NCI-H510A treated with DMSO at 0.1 percent for 48 hours (cell line): ENCODE measurements around the gene ISG15.
A peak's percentile ranks its signal among the peaks of the same experiment; 100 is the strongest.

Experiments used
- DNase-seq: peaks from one replicate; lab custom pipeline; 2025; lab: John Stamatoyannopoulos, UW

Gene ISG15

GRCh38 chr1:1013105-1013921, at the start of gene ISG15:
TSS of gene ISG15 (plus strand) at chr1:1013497. CDS start at chr1:1013574, 77 bp downstream.
- peak; percentile 81 for DNase-seq

DNA sequence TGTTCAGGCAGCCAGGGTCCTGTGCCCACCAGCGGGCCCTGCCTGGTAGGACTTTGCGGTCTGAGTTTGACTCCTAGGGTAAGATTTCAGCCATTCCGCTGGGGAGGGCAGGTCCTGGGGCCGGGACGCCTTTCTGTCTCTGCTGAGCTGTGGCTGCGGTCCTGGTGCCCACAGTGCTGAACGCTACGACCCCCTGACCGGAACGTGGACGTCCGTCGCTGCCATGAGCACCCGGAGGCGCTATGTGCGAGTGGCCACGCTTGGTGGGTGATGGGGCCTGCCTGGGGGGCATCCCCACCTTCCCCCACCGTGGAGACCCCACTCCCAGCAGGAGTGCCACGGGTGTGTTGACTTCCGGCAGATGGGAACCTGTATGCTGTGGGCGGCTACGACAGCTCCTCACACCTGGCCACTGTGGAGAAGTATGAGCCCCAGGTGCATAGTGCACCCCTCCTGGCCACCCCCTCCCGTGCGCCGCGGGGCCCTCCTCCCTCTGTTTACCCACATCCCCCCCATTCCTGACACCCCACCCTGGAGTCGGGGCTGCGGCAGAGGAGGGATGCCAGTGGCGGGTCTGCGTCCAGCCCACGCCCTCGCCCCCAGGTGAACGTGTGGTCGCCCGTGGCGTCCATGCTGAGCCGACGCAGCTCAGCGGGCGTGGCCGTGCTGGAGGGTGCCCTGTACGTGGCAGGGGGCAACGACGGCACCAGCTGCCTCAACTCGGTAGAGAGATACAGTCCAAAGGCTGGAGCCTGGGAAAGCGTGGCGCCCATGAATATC, 49.4 kb upstream of the ISG15 start:
- no peak for DNase-seq

DNA sequence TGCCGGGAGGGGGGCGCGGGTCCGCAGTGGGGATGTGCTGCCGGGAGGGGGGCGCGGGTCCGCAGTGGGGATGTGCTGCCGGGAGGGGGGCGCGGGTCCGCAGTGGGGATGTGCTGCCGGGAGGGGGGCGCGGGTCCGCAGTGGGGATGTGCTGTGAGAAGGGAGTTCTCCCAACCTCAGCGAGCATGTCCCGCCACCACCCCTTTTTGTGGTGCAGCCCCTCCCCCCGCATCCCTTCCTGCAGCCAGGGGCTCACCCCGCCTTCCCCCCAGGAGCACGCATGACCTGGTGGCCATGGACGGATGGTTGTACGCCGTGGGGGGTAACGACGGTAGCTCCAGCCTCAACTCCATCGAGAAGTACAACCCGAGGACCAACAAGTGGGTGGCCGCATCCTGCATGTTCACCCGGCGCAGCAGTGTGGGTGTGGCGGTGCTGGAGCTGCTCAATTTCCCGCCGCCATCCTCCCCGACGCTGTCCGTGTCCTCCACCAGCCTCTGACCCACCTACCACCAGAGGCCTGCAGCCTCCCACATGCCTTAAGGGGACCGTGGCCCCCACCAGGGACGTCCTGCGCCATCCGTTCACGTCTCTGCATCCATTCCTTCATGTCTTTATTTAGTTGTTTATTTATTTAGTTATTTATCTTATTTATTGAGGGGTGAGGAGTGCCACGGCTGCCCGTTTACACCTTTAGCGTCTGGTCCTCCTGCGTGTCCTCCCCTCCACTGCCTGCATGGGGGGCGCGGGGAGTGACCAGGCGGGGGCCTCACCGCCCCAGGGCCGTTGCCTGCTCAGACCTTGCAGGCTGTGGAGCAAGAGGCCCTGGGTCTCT, 48.4 kb upstream of the ISG15 start:
- DNase-seq: no peak

GRCh38 chr1:965526-966134, 47.7 kb upstream of the ISG15 start:
- no peak for DNase-seq

DNA sequence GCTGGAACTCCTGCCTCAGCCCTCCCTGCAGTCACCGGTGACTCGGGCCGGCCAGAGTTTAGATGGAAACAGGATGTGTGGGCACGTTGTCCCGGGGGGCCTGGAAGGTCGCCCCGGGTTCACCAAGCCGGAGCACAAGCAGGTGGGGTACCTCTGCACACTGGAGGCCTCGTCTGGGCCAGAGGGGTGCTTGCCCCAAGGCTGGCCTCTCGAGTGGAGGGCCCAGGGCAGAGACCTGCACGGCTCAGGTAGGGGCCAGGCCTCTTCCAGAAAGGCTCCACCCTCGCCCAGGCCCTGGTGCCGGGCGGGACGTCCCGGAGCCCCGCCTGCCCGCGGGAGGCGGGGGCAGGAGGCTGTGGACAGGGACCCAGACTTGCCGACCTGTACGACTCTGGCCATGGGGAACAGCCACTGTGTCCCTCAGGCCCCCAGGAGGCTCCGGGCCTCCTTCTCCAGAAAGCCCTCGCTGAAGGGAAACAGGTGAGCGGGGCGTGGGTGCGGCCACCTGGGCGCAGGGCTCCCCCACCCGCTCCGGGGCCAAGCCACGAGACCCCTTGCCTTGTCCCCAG, 47.1 kb upstream of the ISG15 start, which contains the start of gene PLEKHN1:
Gene PLEKHN1 (plus strand): TSS at position 348 of the 569 bp plus-strand sequence. CDS start 50 bp downstream, at position 398.
- DNase-seq: no peak

DNA sequence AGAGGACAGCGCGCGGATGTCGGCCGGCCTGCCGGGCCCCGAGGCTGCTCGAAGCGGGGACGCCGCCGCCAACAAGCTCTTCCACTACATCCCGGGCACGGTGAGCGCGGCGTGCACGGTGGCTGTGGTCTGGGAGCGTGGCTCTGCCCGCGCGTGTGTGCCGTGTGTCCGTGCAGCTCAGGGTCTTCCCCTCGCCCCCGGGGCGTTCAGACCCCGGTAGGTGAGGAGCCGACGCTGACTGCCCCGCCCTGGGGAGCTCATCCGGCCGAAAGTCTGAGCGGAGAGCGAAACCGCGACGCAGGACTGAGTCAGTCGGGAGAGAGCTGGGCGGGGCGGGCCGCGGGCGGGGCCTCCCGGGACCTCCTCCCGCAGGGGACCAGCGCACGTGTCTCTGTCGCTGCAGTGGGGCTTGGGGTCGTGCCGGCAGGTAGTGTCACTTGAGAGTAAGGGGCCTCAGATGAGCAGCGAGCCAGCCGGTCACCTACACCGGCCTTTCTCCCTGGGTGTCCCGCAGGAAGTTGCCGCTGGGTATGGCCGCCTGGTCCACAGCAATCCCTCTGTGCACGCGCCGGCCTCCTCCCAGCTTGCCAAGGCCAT, 46.5 kb upstream of the ISG15 start:
- DNase-seq: no peak

GRCh38 chr1:967466-968343, 45.6 kb upstream of the ISG15 start:
- no peak for DNase-seq

DNA sequence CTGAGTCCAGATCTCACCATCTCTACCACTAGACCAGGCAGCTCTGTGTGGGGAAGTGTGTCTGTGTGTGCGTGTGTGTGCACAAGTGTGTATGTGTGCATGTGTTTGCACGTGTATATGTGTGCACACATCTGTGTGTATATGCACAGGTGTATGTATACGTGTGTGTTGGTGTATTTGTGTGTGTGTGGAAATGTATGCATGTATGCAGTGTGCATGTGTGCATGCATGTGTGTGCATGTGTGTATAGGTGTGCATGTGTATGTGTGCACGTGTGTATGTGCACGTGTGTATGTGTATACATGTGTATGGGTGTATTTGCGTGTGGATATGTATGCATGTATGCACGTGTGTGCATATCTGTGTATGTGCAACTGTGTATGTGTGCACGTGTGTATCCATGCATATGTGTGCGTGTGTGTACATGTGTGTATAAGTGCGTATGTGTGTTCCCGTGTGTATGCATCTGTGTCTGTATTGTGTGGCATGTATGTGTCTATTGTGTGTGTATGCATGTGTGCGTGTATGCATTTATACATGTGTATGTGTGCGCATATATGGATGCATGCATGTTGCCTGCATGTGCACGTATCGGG, 43.9 kb upstream of the ISG15 start:
- no peak for DNase-seq

GRCh38 chr1:970242-970972, 42.9 kb upstream of the ISG15 start:
- no peak for DNase-seq

- DNase-seq: no peak
Observed at GRCh38 chr1:970973-971730, 42.1 kb upstream of the ISG15 start.

GRCh38 chr1:971751-972506, 41.4 kb upstream of the ISG15 start:
- DNase-seq: no peak

DNA sequence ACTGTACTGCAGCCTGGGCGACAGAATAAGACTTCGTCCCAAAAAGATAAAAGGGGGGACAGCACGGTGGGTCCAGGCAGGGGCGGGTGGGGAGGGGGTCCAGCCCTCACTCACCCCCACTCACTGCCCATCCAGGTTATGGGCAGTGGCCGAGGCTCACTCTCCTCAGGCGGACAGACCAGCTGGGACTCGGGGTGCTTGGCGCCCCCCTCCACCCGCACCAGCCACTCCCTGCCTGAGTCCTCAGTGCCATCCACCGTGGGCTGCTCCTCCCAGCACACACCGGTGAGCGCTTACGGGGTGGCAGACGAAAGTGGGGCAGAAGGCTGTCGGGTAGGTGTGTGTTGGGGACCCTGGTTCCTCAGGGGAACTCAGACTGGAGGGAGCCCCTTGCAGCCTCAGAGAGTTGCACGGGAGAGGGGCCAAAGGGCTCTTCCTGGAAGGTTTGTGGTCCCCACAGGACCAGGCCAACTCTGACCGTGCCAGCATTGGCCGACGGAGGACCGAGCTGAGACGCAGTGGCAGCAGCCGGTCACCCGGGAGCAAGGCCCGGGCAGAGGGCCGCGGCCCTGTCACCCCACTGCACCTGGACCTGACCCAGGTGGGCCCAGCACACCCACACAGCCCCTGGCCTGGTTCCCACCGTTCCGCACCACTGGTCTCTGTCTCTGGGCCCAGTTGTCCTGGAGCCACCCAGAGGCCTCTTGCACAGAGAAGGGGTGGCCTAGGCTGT, 40.4 kb upstream of the ISG15 start:
- no peak for DNase-seq

DNA sequence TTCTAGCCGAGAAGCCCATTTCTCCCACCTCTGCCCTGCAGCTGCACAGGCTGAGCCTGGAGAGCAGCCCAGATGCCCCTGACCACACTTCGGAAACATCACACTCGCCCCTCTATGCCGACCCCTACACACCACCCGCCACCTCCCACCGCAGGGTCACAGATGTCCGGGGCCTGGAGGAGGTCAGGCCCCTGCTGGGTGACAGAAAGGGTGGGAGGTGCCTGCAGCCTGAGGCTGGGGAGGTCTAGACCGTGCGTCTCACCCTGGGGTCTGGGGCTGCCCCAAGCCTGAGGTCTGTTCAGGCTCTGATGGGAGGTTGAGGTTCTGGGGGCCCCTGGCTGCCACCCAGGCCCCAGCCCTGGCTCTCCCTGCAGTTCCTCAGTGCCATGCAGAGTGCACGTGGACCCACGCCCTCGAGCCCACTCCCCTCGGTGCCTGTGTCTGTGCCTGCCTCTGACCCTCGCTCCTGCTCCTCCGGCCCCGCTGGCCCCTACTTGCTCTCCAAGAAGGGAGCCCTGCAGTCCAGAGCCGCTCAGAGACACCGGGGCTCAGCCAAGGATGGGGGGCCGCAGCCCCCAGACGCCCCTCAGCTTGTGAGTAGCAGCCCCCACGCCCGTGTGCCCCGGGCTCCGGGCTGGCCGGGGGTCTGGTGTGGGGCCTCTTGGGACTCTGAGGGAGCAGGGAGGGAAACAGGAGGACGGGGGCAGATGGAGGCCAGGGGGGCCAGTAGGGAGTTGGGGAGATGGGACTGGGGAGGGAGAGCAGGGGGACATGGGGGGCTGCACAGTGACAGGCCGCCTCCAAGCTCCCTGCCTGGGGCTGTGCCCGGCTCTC, 39.6 kb upstream of the ISG15 start:
- no peak for DNase-seq

DNA sequence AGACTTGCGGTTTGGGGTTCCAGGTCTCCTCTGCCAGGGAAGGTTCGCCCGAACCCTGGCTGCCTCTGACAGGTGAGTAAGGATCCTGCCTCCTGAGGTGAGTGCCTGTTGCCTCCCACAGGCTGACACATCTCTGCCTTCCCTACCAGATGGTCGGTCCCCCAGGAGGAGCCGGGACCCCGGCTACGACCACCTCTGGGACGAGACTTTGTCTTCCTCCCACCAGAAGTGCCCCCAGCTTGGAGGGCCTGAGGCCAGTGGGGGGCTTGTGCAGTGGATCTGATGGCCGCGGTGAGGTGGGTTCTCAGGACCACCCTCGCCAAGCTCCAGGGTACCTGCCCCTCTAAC, 39.0 kb upstream of the ISG15 start:
- DNase-seq: no peak

DNA sequence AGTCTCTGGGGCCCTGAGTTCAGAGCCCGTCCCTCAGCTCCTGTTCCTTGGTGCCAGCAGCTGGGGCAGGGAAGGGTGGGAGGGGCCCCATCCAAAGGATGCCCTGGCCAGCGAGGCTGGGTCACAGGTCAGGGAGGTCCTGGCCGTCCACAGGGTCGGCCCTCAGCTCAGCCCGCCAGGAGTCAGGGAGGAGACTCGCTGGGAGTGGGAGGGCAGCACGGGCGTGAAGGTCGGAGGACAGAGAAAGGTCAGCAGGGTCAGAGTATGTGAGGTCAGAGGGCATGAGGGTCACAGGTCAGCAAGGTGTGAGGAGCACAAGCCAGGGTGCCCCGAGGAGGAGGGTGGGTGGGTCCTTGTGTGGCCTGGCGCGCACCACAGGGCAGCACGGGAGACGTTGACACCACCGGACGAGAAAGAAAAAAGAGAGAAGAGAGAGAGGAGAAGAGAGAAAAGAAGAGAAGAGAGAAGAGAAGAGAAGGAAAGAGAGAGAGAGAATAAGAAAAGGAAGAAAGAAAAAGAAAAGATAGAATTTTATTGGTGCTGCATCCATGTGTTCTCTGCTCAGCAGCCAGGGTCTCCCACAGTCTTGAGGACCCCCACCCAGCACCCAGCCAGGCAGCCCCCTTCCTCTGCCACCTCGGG, 38.5 kb upstream of the ISG15 start:
- DNase-seq: no peak
